H1 (cell line): ENCODE measurements around the gene SMYD1. TPM values are rescaled to one million over a fixed set of nuclear protein-coding genes. Genes with fewer than 3 reads are reported as not detected.

Experiments used
- CTCF ChIA-PET: fragments of 300-600 bp; sonication (Branson Sonifier 250); formaldehyde crosslinking; loops from one replicate; lab custom pipeline; 2021; ENCODE audit not compliant: partially characterized antibody; lab: Charles Lee
- POLR2A ChIA-PET: fragments of 300-600 bp; sonication (Branson Sonifier 250); formaldehyde crosslinking; loops from one replicate; lab custom pipeline; 2021; ENCODE audit warnings: inconsistent platforms; ENCODE audit not compliant: partially characterized antibody; lab: Charles Lee
- DNase-seq, 2 experiments: peaks; one replicate each; pipeline versions ENCODE4 v3.0.0 to v3.0.0-alpha.2; 2010 to 2022; ENCODE audit warnings: low spot score in 2 of 2, low read depth in 1 of 2, mixed read lengths in 1 of 2
- FAIRE-seq: peaks from 2 replicates; lab custom pipeline; 2011; peaks lifted over from hg19 to GRCh38; lab: Jason Lieb, UNC
- H2AFZ ChIP-seq: 2 replicates; pipeline ENCODE4 v1.8.1; 2012; ENCODE audit warnings: low read length, inconsistent platforms
- H2AK5ac ChIP-seq: 2 replicates; pipeline ENCODE4 v1.6.1; 2013; ENCODE audit warnings: low read depth, low read length
- H2BK120ac ChIP-seq: replicated peaks from 2 replicates; pipeline ENCODE3; 2013; ENCODE audit warnings: low read depth, low read length, inconsistent platforms
- H2BK12ac ChIP-seq: 2 replicates; pipeline ENCODE4 v1.6.1; 2013; ENCODE audit warnings: low read depth, low read length
- H2BK15ac ChIP-seq: 2 replicates; pipeline ENCODE4 v1.6.1; 2013; ENCODE audit warnings: low read length
- H2BK20ac ChIP-seq: 2 replicates; pipeline ENCODE4 v1.6.1; 2013; ENCODE audit warnings: low read length
- H2BK5ac ChIP-seq: 2 replicates; pipeline ENCODE4 v1.6.1; 2013; ENCODE audit warnings: low read depth, low read length
- H3K14ac ChIP-seq: 2 replicates; pipeline ENCODE4 v1.6.1; 2013; ENCODE audit warnings: inconsistent platforms; ENCODE audit not compliant: insufficient read length
- H3K18ac ChIP-seq: 2 replicates; pipeline ENCODE4 v1.6.1; 2013; ENCODE audit warnings: low read length; ENCODE audit errors: extremely low read depth
- H3K23ac ChIP-seq: 2 replicates; pipeline ENCODE4 v1.6.1; 2013; ENCODE audit warnings: inconsistent platforms; ENCODE audit not compliant: insufficient read length
- H3K23me2 ChIP-seq: 2 replicates; pipeline ENCODE4 v1.6.1; 2013; ENCODE audit warnings: low read depth, low read length
- H3K27ac ChIP-seq: 2 replicates; pipeline ENCODE4 v1.6.1; 2011; ENCODE audit warnings: low read depth, low read length, inconsistent platforms
- H3K27me3 ChIP-seq, 4 experiments: replicated peaks in 1 of 4; 1 replicate in 1 of 4; 2 replicates in 3 of 4; pipeline versions ENCODE4 v1.6.1 to v1.8.1; 2011 to 2013; ENCODE audit warnings: low read length in 3 of 4, mild to moderate bottlenecking in 3 of 4, inconsistent platforms in 2 of 4, mixed read lengths in 2 of 4, moderate library complexity in 1 of 4; ENCODE audit not compliant: control insufficient read depth in 3 of 4, insufficient read depth in 3 of 4; ENCODE audit errors: extremely low read depth in 1 of 4
- H3K36me3 ChIP-seq, 4 experiments: 2 replicates each; pipeline versions ENCODE4 v1.6.1 to v1.8.1; 2011 to 2013; ENCODE audit warnings: mild to moderate bottlenecking in 4 of 4, low read length in 3 of 4, moderate library complexity in 2 of 4, control low read depth in 1 of 4, inconsistent platforms in 1 of 4; ENCODE audit not compliant: insufficient read depth in 4 of 4, control insufficient read depth in 2 of 4
- H3K4ac ChIP-seq: replicated peaks from 2 replicates; pipeline ENCODE3; 2013; ENCODE audit warnings: low read length, low read depth, mixed read lengths, inconsistent platforms; ENCODE audit not compliant: insufficient read length
- H3K4me1 ChIP-seq, 4 experiments: replicated peaks in 1 of 4; 1 replicate in 1 of 4; 2 replicates in 3 of 4; pipeline versions ENCODE4 v1.6.1 to v1.8.1; 2011 to 2013; ENCODE audit warnings: low read length in 3 of 4, inconsistent platforms in 2 of 4, mixed read lengths in 1 of 4; ENCODE audit not compliant: insufficient read depth in 4 of 4, control insufficient read depth in 3 of 4
- H3K4me2 ChIP-seq, 2 experiments: 2 replicates each; pipeline versions ENCODE4 v1.6.1 to v1.8.1; 2011 to 2013; ENCODE audit warnings: low read depth in 2 of 2, low read length in 2 of 2, control low read depth in 1 of 2, inconsistent platforms in 1 of 2, mild to moderate bottlenecking in 1 of 2; ENCODE audit not compliant: insufficient read depth in 1 of 2
- H3K4me3 ChIP-seq, 4 experiments: fragments of 200-600, 300-600 bp in 1 of 4; sonication (generic), shearing (Covaris generic), sonication (Bioruptor Twin) in 1 of 4; 2 replicates each; pipeline versions ENCODE4 v1.5.1 to v1.8.1; 2011 to 2016; ENCODE audit warnings: low read length in 4 of 4, low read depth in 3 of 4, control low read depth in 2 of 4, inconsistent platforms in 2 of 4, mild to moderate bottlenecking in 2 of 4, mixed read lengths in 1 of 4, moderate library complexity in 1 of 4; ENCODE audit not compliant: insufficient read depth in 2 of 4; ENCODE audit errors: extremely low read depth in 1 of 4
- H3K56ac ChIP-seq: replicated peaks from 2 replicates; pipeline ENCODE3; 2013; ENCODE audit warnings: low read depth, mild to moderate bottlenecking, mixed read lengths, low read length, inconsistent platforms; ENCODE audit not compliant: insufficient read length
- H3K79me1 ChIP-seq: 2 replicates; pipeline ENCODE4 v1.6.1; 2013; ENCODE audit warnings: low read depth, low read length, control low read depth
- H3K79me2 ChIP-seq, 2 experiments: 2 replicates each; pipeline versions ENCODE4 v1.6.1 to v1.8.1; 2012 to 2013; ENCODE audit warnings: low read length in 2 of 2, mild to moderate bottlenecking in 2 of 2, inconsistent platforms in 1 of 2; ENCODE audit not compliant: insufficient read depth in 2 of 2, control insufficient read depth in 1 of 2
- H3K9ac ChIP-seq, 4 experiments: replicated peaks in 1 of 4; 1 replicate in 1 of 4; 2 replicates in 3 of 4; pipeline versions ENCODE4 v1.6.1 to v1.8.1; 2011 to 2013; ENCODE audit warnings: low read depth in 3 of 4, low read length in 3 of 4, control low read depth in 2 of 4, mild to moderate bottlenecking in 2 of 4, moderate library complexity in 2 of 4, inconsistent platforms in 1 of 4; ENCODE audit errors: extremely low read depth in 1 of 4
- H3K9me3 ChIP-seq, 2 experiments: 2 replicates each; pipeline versions ENCODE4 v1.6.1 to v1.8.1; 2012 to 2013; ENCODE audit warnings: mild to moderate bottlenecking in 2 of 2, moderate library complexity in 2 of 2, control low read depth in 1 of 2, inconsistent platforms in 1 of 2, low read depth in 1 of 2, low read length in 1 of 2, mixed read lengths in 1 of 2; ENCODE audit not compliant: insufficient read depth in 2 of 2
- H4K20me1 ChIP-seq, 2 experiments: replicated peaks in 1 of 2; 2 replicates each; pipeline versions ENCODE3 to v1.8.1; 2011 to 2013; ENCODE audit warnings: inconsistent platforms in 2 of 2, low read length in 2 of 2, mild to moderate bottlenecking in 1 of 2; ENCODE audit not compliant: insufficient read depth in 2 of 2, control insufficient read depth in 1 of 2
- H4K5ac ChIP-seq: 2 replicates; pipeline ENCODE4 v1.6.1; 2013; ENCODE audit warnings: low read length, low read depth, mixed read lengths, inconsistent platforms; ENCODE audit not compliant: insufficient read length
- H4K8ac ChIP-seq: 2 replicates; pipeline ENCODE4 v1.8.0; 2013; ENCODE audit warnings: mild to moderate bottlenecking, moderate library complexity, low read length, inconsistent platforms; ENCODE audit not compliant: insufficient read depth; ENCODE audit errors: extremely low read depth
- H4K91ac ChIP-seq: replicated peaks from 2 replicates; pipeline ENCODE3; 2013; ENCODE audit warnings: low read length, mixed read lengths, inconsistent platforms; ENCODE audit not compliant: insufficient read length
- ATF3 ChIP-seq: IDR thresholded peaks from 2 replicates; pipeline ENCODE4 v1.6.1; 2011; ENCODE audit warnings: low read depth, mild to moderate bottlenecking, low read length; ENCODE audit not compliant: insufficient read depth
- CREB1 ChIP-seq: IDR thresholded peaks from 2 replicates; pipeline ENCODE4 v1.6.1; 2012; ENCODE audit warnings: inconsistent platforms
- FOSL1 ChIP-seq: IDR thresholded peaks from 2 replicates; pipeline ENCODE4 v1.6.1; 2011; ENCODE audit warnings: mild to moderate bottlenecking, low read depth, low read length, moderate library complexity; ENCODE audit not compliant: insufficient read depth
- GABPA ChIP-seq: IDR thresholded peaks from 2 replicates; pipeline ENCODE4 v1.6.1; 2011; ENCODE audit warnings: mild to moderate bottlenecking, low read length, moderate library complexity, borderline replicate concordance; ENCODE audit not compliant: insufficient read depth
- HDAC6 ChIP-seq: IDR thresholded peaks from one replicate; pipeline ENCODE4 v1.7.1; 2012; ENCODE audit warnings: low read depth, mild to moderate bottlenecking, inconsistent platforms, low read length, moderate library complexity
- NANOG ChIP-seq: IDR thresholded peaks from 2 replicates; pipeline ENCODE4 v1.6.1; 2011; ENCODE audit warnings: low read length, low read depth, mild to moderate bottlenecking, inconsistent platforms; ENCODE audit not compliant: insufficient read depth, poor library complexity, severe bottlenecking
- NRF1 ChIP-seq: IDR thresholded peaks from 2 replicates; pipeline ENCODE4 v1.6.1; 2011; ENCODE audit warnings: mild to moderate bottlenecking, low read depth, low read length, improper control_type of control experiment
- PHF8 ChIP-seq: fragments of 200-600 bp; sonication (generic); conservative IDR thresholded peaks from 2 replicates; pipeline ENCODE4 v1.7.1; 2012; ENCODE audit warnings: low read depth, mild to moderate bottlenecking, inconsistent platforms, low read length, moderate library complexity
- POLR2AphosphoS5 ChIP-seq: IDR thresholded peaks from 2 replicates; pipeline ENCODE4 v1.6.1; 2011; ENCODE audit warnings: low read depth, low read length
- SIRT6 ChIP-seq: IDR thresholded peaks from one replicate; pipeline ENCODE4 v1.7.1; 2012; ENCODE audit warnings: low read length, inconsistent platforms
- SP2 ChIP-seq: IDR thresholded peaks from 2 replicates; pipeline ENCODE4 v1.6.1; 2012; ENCODE audit warnings: mild to moderate bottlenecking, low read length, inconsistent platforms
- TAF1 ChIP-seq: IDR thresholded peaks from 2 replicates; pipeline ENCODE4 v1.6.1; 2011; ENCODE audit warnings: mild to moderate bottlenecking, low read depth, low read length
- USF2 ChIP-seq: IDR thresholded peaks from 2 replicates; pipeline ENCODE4 v1.6.1; 2011; ENCODE audit warnings: low read length, improper control_type of control experiment
- WGBS, 2 experiments: shearing (Covaris generic) in 1 of 2; methylation state at CpG; one replicate each; pipeline versions ENCODE4 v1.1.6 to v1.1.7; 2013 to 2015; ENCODE audit warnings: low lambda C conversion rate in 2 of 2, mixed read lengths in 2 of 2, inconsistent platforms in 1 of 2, low coverage in 1 of 2, missing lambda C conversion rate in 1 of 2; ENCODE audit not compliant: insufficient replicate concordance in 2 of 2, insufficient coverage in 1 of 2, insufficient read length in 1 of 2; ENCODE audit errors: extremely low coverage in 1 of 2, missing lambda C conversion rate in 1 of 2; 5-methylcytosine and 5-hydroxymethylcytosine counted together
- polyA plus RNA-seq, 7 experiments: library from polyadenylated mRNA; depleted of rRNA in 3 of 7; stranded (reverse) in 5 of 7; unstranded in 2 of 7; fragments of >200 nt in 5 of 7; fragments of 200-250 nt in 2 of 7; gene quantifications; 1 replicate in 5 of 7; 2 replicates in 1 of 7; 4 replicates in 1 of 7; pipeline versions ENCODE4 v1.2.1 to v1.2.3, GENCODE V29; 2011 to 2013; ENCODE audit warnings: missing spikeins in 2 of 7, mixed read lengths in 2 of 7
- total RNA-seq: library from RNA; stranded (reverse); fragmentation: NEBNext Ultra II Directional; extraction: Animal tissue kit (Norgen Biotek cat#: 25700); gene quantifications from 2 replicates; pipeline ENCODE4 v1.2.1, GENCODE V29; 2021

Gene SMYD1
- total and polyA plus RNA-seq, 2 of the 8 experiments (the other 6 are each of a cell fraction or from before 2014, with no cell fraction given): 0.06 TPM; not detected in 1

DNA sequence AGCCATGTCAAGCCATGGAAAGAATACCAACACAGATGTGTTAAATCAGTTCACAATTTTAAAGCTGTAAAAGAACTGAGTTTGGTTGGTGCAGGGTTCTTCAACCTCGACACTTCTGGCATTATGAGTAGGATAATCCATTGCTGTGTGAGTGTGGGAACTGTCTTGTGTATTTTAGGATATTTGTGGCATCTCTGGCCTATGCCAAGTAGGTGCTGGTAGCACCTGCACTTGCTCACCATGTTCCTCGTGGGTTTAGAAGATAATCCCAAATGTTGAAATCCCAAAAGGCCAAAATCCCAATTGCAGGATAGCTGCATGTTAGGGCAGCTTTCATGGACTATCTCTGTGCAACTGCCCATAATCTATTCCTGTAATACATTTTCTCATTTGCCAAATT is 15.8 kb upstream of the SMYD1 start:
- WGBS, 2 experiments: 82% methylated on average over 2 of the region's 2 CpGs; no CpG with 5 or more reads in 1 of the 2 experiments
- ChIA-PET POLR2A (no interaction called here), CTCF (interaction anchor here (1.3 to 1.6 kb wide), 2 partner anchors 9 to 20 kb away, joined by 3 to 5 read pairs; no protein-coding TSS in a partner anchor)
- 0 out of 2 replicates have a peak, but pooled peaks cover 3% of the 10 kb centered on the region for H3K79me1 ChIP-seq
- H2BK120ac ChIP-seq: no peak overlapping the region
- H3K4me1 ChIP-seq: peaks cover 0 to 8% (median 4%) of the 10 kb centered on the region in 4 experiments; a peak in 5 of 7 replicates
- no peak overlapping the region for H4K91ac ChIP-seq
- H3K18ac ChIP-seq: no peak overlapping the region
- H3K9ac ChIP-seq: no peak overlapping the region
- peaks cover 0 to 6% of the 10 kb centered on the region in 2 experiments for H4K20me1 ChIP-seq
- no peak overlapping the region for H2BK20ac ChIP-seq
- H3K4me2 ChIP-seq: no peak overlapping the region
- no peaks in the 10 kb centered on the region for H3K27me3 ChIP-seq
- H3K27ac ChIP-seq: no peak overlapping the region
- FAIRE-seq (no peak), DNase-seq (no peak)
- no peak overlapping the region for H4K8ac ChIP-seq
- peaks cover 0 to 12% (median 0%) of the 10 kb centered on the region in 4 experiments; a peak in 1 of 8 replicates for H3K36me3 ChIP-seq
- H3K56ac ChIP-seq: no peak overlapping the region
- no peak overlapping the region for H2BK5ac ChIP-seq
- no peak overlapping the region for H4K5ac ChIP-seq
- H3K79me2 ChIP-seq: peaks cover 4 to 24% of the 10 kb centered on the region in 2 experiments; a peak in 3 of 4 replicates
- H3K14ac ChIP-seq: no peak overlapping the region
- H2AFZ ChIP-seq: no peak overlapping the region
- no peak overlapping the region for H3K23ac ChIP-seq
- no peak overlapping the region for H2AK5ac ChIP-seq
- no peak overlapping the region for H2BK12ac ChIP-seq
- H3K4me3 ChIP-seq: no peak overlapping the region
- H2BK15ac ChIP-seq: no peak overlapping the region
- no peaks in the 10 kb centered on the region; the same call in 1 of the 2 replicates for H3K23me2 ChIP-seq
- no peak overlapping the region for H3K4ac ChIP-seq
- no peaks in the 10 kb centered on the region for H3K9me3 ChIP-seq
- TF ChIP-seq SP2 (no peak), GABPA (no peak), HDAC6 (no peak), USF2 (no peak), POLR2AphosphoS5 (no peak), PHF8 (no peak), NANOG (no peak), SIRT6 (no peak), CREB1 (no peak), NRF1 (no peak), FOSL1 (no peak), ATF3 (no peak), TAF1 (no peak)
